Subcutaneous abdominal adipose tissue (tissue), 5 donors: ENCODE data around the gene LSM11.

Experiments used
- H3K27ac ChIP-seq: one replicate; pipeline ENCODE4 v1.7.0; 2013; ENCODE audit warnings: low read depth, mild to moderate bottlenecking, inconsistent platforms, low read length, moderate library complexity
- H3K27me3 ChIP-seq, 5 donors: one replicate each; pipeline ENCODE4 v1.7.0; 2013; ENCODE audit warnings: low read length in 5 of 5, inconsistent platforms in 1 of 5; ENCODE audit not compliant: control insufficient read depth in 5 of 5, insufficient read depth in 4 of 5
- H3K36me3 ChIP-seq, 5 donors: one replicate each; pipeline ENCODE4 v1.7.0; 2013; ENCODE audit warnings: low read length in 5 of 5; ENCODE audit not compliant: control insufficient read depth in 5 of 5, insufficient read depth in 5 of 5
- H3K4me1 ChIP-seq, 5 donors: one replicate each; pipeline ENCODE4 v1.7.0; 2013; ENCODE audit warnings: low read length in 5 of 5, mild to moderate bottlenecking in 3 of 5, moderate library complexity in 1 of 5; ENCODE audit not compliant: control insufficient read depth in 5 of 5, insufficient read depth in 5 of 5
- H3K4me3 ChIP-seq, 5 donors: one replicate each; pipeline ENCODE4 v1.7.0; 2013; ENCODE audit warnings: low read length in 5 of 5, low read depth in 1 of 5
- H3K9ac ChIP-seq, 5 donors: one replicate each; pipeline ENCODE4 v1.7.0; 2013; ENCODE audit warnings: low read length in 5 of 5, mild to moderate bottlenecking in 4 of 5, moderate library complexity in 3 of 5
- H3K9me3 ChIP-seq, 5 donors: one replicate each; pipeline ENCODE4 v1.7.0; 2013; ENCODE audit warnings: low read length in 5 of 5; ENCODE audit not compliant: control insufficient read depth in 5 of 5
- donor health status: healthy.
- donor health status: healthy.
- donor health status: healthy.
- donor health status: healthy.
- donor health status: healthy.

The LSM11 gene

GRCh38 chr5:157747173-157747740 lies 3.7 kb downstream of the LSM11 start:
- Histone ChIP-seq H3K27me3 (no peaks in the 10 kb centered on the region), H3K9ac (no peak overlapping the region), H3K27ac (no peak overlapping the region), H3K36me3 (peaks cover 0 to 5% (median 4%) of the 10 kb centered on the region in 5 donors), H3K4me3 (no peak overlapping the region), H3K4me1 (peaks cover 9 to 20% (median 18%) of the 10 kb centered on the region in 5 donors), H3K9me3 (no peaks in the 10 kb centered on the region)

- Histone ChIP-seq H3K4me1 (peaks cover 8 to 18% (median 16%) of the 10 kb centered on the region in 5 donors), H3K27me3 (no peaks in the 10 kb centered on the region), H3K27ac (no peak overlapping the region)
Measured at GRCh38 chr5:157747766-157748700, 4.5 kb downstream of the LSM11 start.

GRCh38 chr5:157748760-157749461 lies 5.4 kb downstream of the LSM11 start:
- Histone ChIP-seq H3K4me3 (no peak overlapping the region), H3K27me3 (no peaks in the 10 kb centered on the region), H3K4me1 (peaks cover 5 to 14% (median 12%) of the 10 kb centered on the region in 5 donors), H3K27ac (no peak overlapping the region), H3K9ac (no peak overlapping the region), H3K9me3 (no peaks in the 10 kb centered on the region), H3K36me3 (peaks cover under 1 to 14% (median 10%) of the 10 kb centered on the region in 5 donors)

More at GRCh38 chr5:157747766-157748700, 4.5 kb downstream of the LSM11 start:
- no peaks in the 10 kb centered on the region for H3K9me3 ChIP-seq
- H3K36me3 ChIP-seq = peaks cover 0 to 9% (median 4%) of the 10 kb centered on the region in 5 donors
- no peak overlapping the region for H3K4me3 ChIP-seq
- no peak overlapping the region for H3K9ac ChIP-seq

- H3K27me3 ChIP-seq = no peaks in the 10 kb centered on the region
- no peaks in the 10 kb centered on the region for H3K9me3 ChIP-seq
- peaks cover 3 to 9% (median 8%) of the 10 kb centered on the region in 5 donors for H3K4me1 ChIP-seq
- H3K27ac ChIP-seq = no peak overlapping the region
- no peak overlapping the region for H3K9ac ChIP-seq
- H3K4me3 ChIP-seq = no peak overlapping the region
- peaks cover 3 to 18% (median 13%) of the 10 kb centered on the region in 5 donors for H3K36me3 ChIP-seq
Measured at GRCh38 chr5:157749462-157749799, 5.9 kb downstream of the LSM11 start.

- Histone ChIP-seq H3K27me3 (no peaks in the 10 kb centered on the region), H3K4me1 (peaks cover 0 to under 1% (median 0%) of the 10 kb centered on the region in 5 donors), H3K9me3 (no peaks in the 10 kb centered on the region), H3K4me3 (no peak overlapping the region), H3K27ac (no peak overlapping the region), H3K9ac (no peak overlapping the region), H3K36me3 (peaks cover 11 to 25% (median 13%) of the 10 kb centered on the region in 5 donors)
Measured at GRCh38 chr5:157750320-157750719, 6.8 kb downstream of the LSM11 start.

GRCh38 chr5:157756122-157756521 lies 12.6 kb downstream of the LSM11 start:
- peaks cover 18 to 42% (median 20%) of the 10 kb centered on the region in 5 donors for H3K36me3 ChIP-seq
- H3K4me3 ChIP-seq = no peak overlapping the region
- H3K9ac ChIP-seq = no peak overlapping the region
- H3K27ac ChIP-seq = no peak overlapping the region
- no peaks in the 10 kb centered on the region for H3K4me1 ChIP-seq
- no peaks in the 10 kb centered on the region for H3K9me3 ChIP-seq
- no peaks in the 10 kb centered on the region for H3K27me3 ChIP-seq

GRCh38 chr5:157758706-157759105 lies 15.2 kb downstream of the LSM11 start:
- Histone ChIP-seq H3K9ac (no peak overlapping the region), H3K27me3 (no peaks in the 10 kb centered on the region), H3K4me3 (no peak overlapping the region), H3K36me3 (peaks cover 10 to 30% (median 20%) of the 10 kb centered on the region in 5 donors), H3K9me3 (no peaks in the 10 kb centered on the region), H3K4me1 (peaks cover 0 to 6% (median 2%) of the 10 kb centered on the region in 5 donors), H3K27ac (no peak overlapping the region)

GRCh38 chr5:157761690-157762621 lies 18.4 kb downstream of the LSM11 start:
- Histone ChIP-seq H3K36me3 (peaks cover 0 to 6% (median 3%) of the 10 kb centered on the region in 5 donors), H3K4me3 (no peak overlapping the region), H3K27me3 (no peaks in the 10 kb centered on the region), H3K4me1 (peaks cover 0 to 6% (median 3%) of the 10 kb centered on the region in 5 donors), H3K9me3 (no peaks in the 10 kb centered on the region), H3K27ac (no peak overlapping the region), H3K9ac (no peak overlapping the region)

GRCh38 chr5:157764531-157764930 lies 21.0 kb downstream of the LSM11 start:
- no peak overlapping the region for H3K9ac ChIP-seq
- peaks cover 0 to 3% (median 2%) of the 10 kb centered on the region in 5 donors for H3K36me3 ChIP-seq
- peaks cover 0 to 16% (median 12%) of the 10 kb centered on the region in 5 donors for H3K4me1 ChIP-seq
- H3K4me3 ChIP-seq = no peak overlapping the region
- H3K27me3 ChIP-seq = no peaks in the 10 kb centered on the region
- H3K9me3 ChIP-seq = no peaks in the 10 kb centered on the region
- no peak overlapping the region for H3K27ac ChIP-seq
